Sigmoid colon (tissue), 4 donors: ENCODE data around the gene PTGDR2.

Experiments
- EP300 ChIP-seq, 4 donors: sonication (generic); formaldehyde crosslinking; IDR thresholded peaks; one replicate each; pipeline ENCODE4 v1.6.1; 2017; ENCODE audit warnings: antibody characterized with exemption in 4 of 4
- POLR2A ChIP-seq, 2 donors: fragments of 450-650 bp; IDR thresholded peaks; one replicate each; pipeline ENCODE4 v1.6.1; 2016; ENCODE audit warnings: antibody characterized with exemption in 2 of 2, mild to moderate bottlenecking in 2 of 2, moderate library complexity in 2 of 2
- POLR2AphosphoS5 ChIP-seq, 4 donors: sonication (generic); formaldehyde crosslinking; IDR thresholded peaks; one replicate each; pipeline ENCODE4 v1.6.1; 2017; ENCODE audit warnings: antibody characterized with exemption in 4 of 4
- TF ChIP-seq, protein P1 (sequence below), 4 experiments: fragments of 450-650 bp in 3 of 4; fragments of 200-600 bp in 1 of 4; IDR thresholded peaks; one replicate each; pipeline ENCODE4 v1.5.1; 2016 to 2019; ENCODE audit warnings: antibody characterized with exemption in 4 of 4, mild to moderate bottlenecking in 3 of 4, moderate library complexity in 2 of 4

GRCh38 chr11:60840470-60841430 lies 15.0 kb downstream of the PTGDR2 start:
- TF ChIP-seq, protein P1, sequence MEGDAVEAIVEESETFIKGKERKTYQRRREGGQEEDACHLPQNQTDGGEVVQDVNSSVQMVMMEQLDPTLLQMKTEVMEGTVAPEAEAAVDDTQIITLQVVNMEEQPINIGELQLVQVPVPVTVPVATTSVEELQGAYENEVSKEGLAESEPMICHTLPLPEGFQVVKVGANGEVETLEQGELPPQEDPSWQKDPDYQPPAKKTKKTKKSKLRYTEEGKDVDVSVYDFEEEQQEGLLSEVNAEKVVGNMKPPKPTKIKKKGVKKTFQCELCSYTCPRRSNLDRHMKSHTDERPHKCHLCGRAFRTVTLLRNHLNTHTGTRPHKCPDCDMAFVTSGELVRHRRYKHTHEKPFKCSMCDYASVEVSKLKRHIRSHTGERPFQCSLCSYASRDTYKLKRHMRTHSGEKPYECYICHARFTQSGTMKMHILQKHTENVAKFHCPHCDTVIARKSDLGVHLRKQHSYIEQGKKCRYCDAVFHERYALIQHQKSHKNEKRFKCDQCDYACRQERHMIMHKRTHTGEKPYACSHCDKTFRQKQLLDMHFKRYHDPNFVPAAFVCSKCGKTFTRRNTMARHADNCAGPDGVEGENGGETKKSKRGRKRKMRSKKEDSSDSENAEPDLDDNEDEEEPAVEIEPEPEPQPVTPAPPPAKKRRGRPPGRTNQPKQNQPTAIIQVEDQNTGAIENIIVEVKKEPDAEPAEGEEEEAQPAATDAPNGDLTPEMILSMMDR (IDR thresholded peaks at IDR 0.05): no peak
- TF ChIP-seq EP300 (IDR thresholded peaks at IDR 0.05): no peak
- TF ChIP-seq POLR2AphosphoS5 (IDR thresholded peaks at IDR 0.05): no peak
- no peak for TF ChIP-seq POLR2A (IDR thresholded peaks at IDR 0.05)
